ENCODE results near the gene OCA2. TPM values are rescaled to one million over a fixed set of nuclear protein-coding genes. Genes with fewer than 3 reads are reported as not detected.

Gene OCA2
- total RNA-seq, 1 donor from 2014 or later: not detected

- DNase-seq (ENCODE audit: low read depth in 2 of 2): no peak
Measured at GRCh38 chr15:27820722-27821121, 278.4 kb downstream of the OCA2 start.

GRCh38 chr15:27820232-27820631 is 278.9 kb downstream of the OCA2 start:
- no peak for DNase-seq (ENCODE audit: low read depth in 2 of 2)

GRCh38 chr15:27817258-27817657 is 281.9 kb downstream of the OCA2 start:
- DNase-seq (ENCODE audit: low read depth in 2 of 2): no peak

GRCh38 chr15:27816790-27817189 is 282.3 kb downstream of the OCA2 start:
- DNase-seq (ENCODE audit: low read depth in 2 of 2): no peak

- DNase-seq (ENCODE audit: low read depth in 2 of 2): no peak
Measured at GRCh38 chr15:27815035-27815434, 284.1 kb downstream of the OCA2 start.

- no peak for DNase-seq (ENCODE audit: low read depth in 2 of 2)
Measured at GRCh38 chr15:27813139-27813538, 286.0 kb downstream of the OCA2 start.

- DNase-seq (ENCODE audit: low read depth in 2 of 2): no peak
Measured at GRCh38 chr15:27808182-27808581, 290.9 kb downstream of the OCA2 start.

GRCh38 chr15:27807335-27807734 is 291.8 kb downstream of the OCA2 start:
- DNase-seq (ENCODE audit: low read depth in 2 of 2): no peak

- DNase-seq (ENCODE audit: low read depth in 2 of 2): no peak
Measured at GRCh38 chr15:27806396-27806795, 292.7 kb downstream of the OCA2 start.

- DNase-seq (ENCODE audit: low read depth in 2 of 2): no peak
Measured at GRCh38 chr15:27805261-27806220, 293.6 kb downstream of the OCA2 start.

GRCh38 chr15:27804569-27805260 is 294.4 kb downstream of the OCA2 start:
- DNase-seq (ENCODE audit: low read depth in 2 of 2): no peak

GRCh38 chr15:27798807-27799206 is 300.3 kb downstream of the OCA2 start:
- no peak for DNase-seq (ENCODE audit: low read depth in 2 of 2)

GRCh38 chr15:27797765-27798164 is 301.4 kb downstream of the OCA2 start:
- DNase-seq (ENCODE audit: low read depth in 2 of 2): no peak

GRCh38 chr15:27796405-27797320 is 302.5 kb downstream of the OCA2 start:
- no peak for DNase-seq (ENCODE audit: low read depth in 2 of 2)

GRCh38 chr15:27792756-27793264 is 306.3 kb downstream of the OCA2 start:
- no peak for DNase-seq (ENCODE audit: low read depth in 2 of 2)

GRCh38 chr15:27790270-27790669 is 308.8 kb downstream of the OCA2 start:
- DNase-seq (ENCODE audit: low read depth in 2 of 2): no peak

- DNase-seq (ENCODE audit: low read depth in 2 of 2): no peak
Measured at GRCh38 chr15:27787931-27788330, 311.2 kb downstream of the OCA2 start.

- no peak for DNase-seq (ENCODE audit: low read depth in 2 of 2)
Measured at GRCh38 chr15:27784107-27784506, 315.0 kb downstream of the OCA2 start.

- DNase-seq (ENCODE audit: low read depth in 2 of 2): no peak
Measured at GRCh38 chr15:27783678-27784077, 315.4 kb downstream of the OCA2 start.

GRCh38 chr15:27782125-27782524 is 317.0 kb downstream of the OCA2 start:
- DNase-seq (ENCODE audit: low read depth in 2 of 2): no peak

GRCh38 chr15:27776501-27776900 is 322.6 kb downstream of the OCA2 start:
- DNase-seq (ENCODE audit: low read depth in 2 of 2): no peak

All from dermis microvascular lymphatic vessel endothelial cell (primary cell).